HCT116 (cell line): ENCODE results near the gene CBX7. TPM values are rescaled to one million over a fixed set of nuclear protein-coding genes. Genes with fewer than 3 reads are reported as not detected.

Experiments used
- ATAC-seq: fragments of 200-7000 bp; cut with Tn5 transposase; 2 replicates; pipeline ENCODE4 v1.9.1; 2020; ENCODE audit warnings: mild to moderate bottlenecking, moderate library complexity
- BruUV-seq: library from RNA; stranded (reverse); fragments of 400-500 nt; replicated peaks from 2 replicates; lab custom pipeline; 2021; lab: Mats Ljungman, UMichigan
- CTCF ChIA-PET: fragments of 300-600 bp; sonication (Branson Sonifier 250); formaldehyde crosslinking; loops from one replicate; lab custom pipeline; 2021; ENCODE audit warnings: antibody characterized with exemption; lab: Charles Lee
- POLR2A ChIA-PET: fragments of 300-600, 350-600 bp; sonication (Branson Sonifier 250); formaldehyde crosslinking; loops from one replicate; lab custom pipeline; 2021; ENCODE audit warnings: antibody characterized with exemption; lab: Charles Lee
- RAD21 ChIA-PET, 2 experiments: fragments of 300-600 bp; sonication (Branson Sonifier 250); formaldehyde crosslinking; loops; one replicate each; lab custom pipeline; 2023; ENCODE audit warnings: low total read pairs in 2 of 2; ENCODE audit not compliant: uncharacterized antibody in 2 of 2, unreplicated experiment in 2 of 2, low non-redundant PET in 1 of 2; lab: Charles Lee
- DNase-seq: peaks from one replicate; pipeline ENCODE4 v3.0.0-alpha.2; 2010; ENCODE audit warnings: low read depth, low spot score
- H2AFZ ChIP-seq: fragments of 200-600 bp; shearing (Covaris generic), sonication (generic); 2 replicates; pipeline ENCODE4 v1.6.1; 2017; ENCODE audit warnings: low read depth, mixed run types, mixed read lengths, antibody characterized with exemption, low read length; ENCODE audit not compliant: poor library complexity, severe bottlenecking
- H3K27ac ChIP-seq: 2 replicates; pipeline ENCODE4 v1.5.1; 2012; ENCODE audit warnings: low read depth, low read length
- H3K27me3 ChIP-seq: fragments of 200-600 bp; sonication (generic); 2 replicates; pipeline ENCODE4 v1.6.1; 2016; ENCODE audit warnings: mixed run types, low read length, mixed read lengths; ENCODE audit not compliant: insufficient read depth
- H3K36me3 ChIP-seq, 2 experiments: fragments of 200-500 bp in 1 of 2; fragments of 200-600 bp in 1 of 2; sonication (Bioruptor generic) in 1 of 2; sonication (generic) in 1 of 2; 2 replicates each; pipeline versions ENCODE4 v1.5.1 to v1.6.1; 2014 to 2016; ENCODE audit warnings: low read length in 2 of 2, inconsistent platforms in 1 of 2, mixed read lengths in 1 of 2, mixed run types in 1 of 2; ENCODE audit not compliant: insufficient read depth in 2 of 2, control insufficient read depth in 1 of 2
- H3K4me1 ChIP-seq, 2 experiments: fragments of 200-600 bp in 1 of 2; sonication (generic) in 1 of 2; 2 replicates each; pipeline versions ENCODE4 v1.5.1 to v1.6.1; 2012 to 2017; ENCODE audit warnings: low read length in 2 of 2, inconsistent platforms in 1 of 2, mild to moderate bottlenecking in 1 of 2, mixed read lengths in 1 of 2, mixed run types in 1 of 2, moderate library complexity in 1 of 2; ENCODE audit not compliant: insufficient read depth in 2 of 2, control insufficient read depth in 1 of 2
- H3K4me2 ChIP-seq: fragments of 200-600 bp; sonication (generic); 2 replicates; pipeline ENCODE4 v1.6.1; 2017; ENCODE audit warnings: mixed run types, low read length, mixed read lengths
- H3K4me3 ChIP-seq, 2 experiments: fragments of 200-600 bp in 1 of 2; sonication (generic) in 1 of 2; replicated peaks in 1 of 2; 2 replicates each; pipeline ENCODE4 v1.5.1; 2011 to 2016; ENCODE audit warnings: low read length in 2 of 2, control low read depth in 1 of 2, low read depth in 1 of 2, mild to moderate bottlenecking in 1 of 2, mixed read lengths in 1 of 2, mixed run types in 1 of 2
- H3K79me2 ChIP-seq: fragments of 200-600 bp; sonication (generic); 2 replicates; pipeline ENCODE4 v1.6.1; 2017; ENCODE audit warnings: mild to moderate bottlenecking, mixed run types, low read length, moderate library complexity, mixed read lengths; ENCODE audit not compliant: insufficient read depth
- H3K9ac ChIP-seq: fragments of 200-600 bp; sonication (generic); 2 replicates; pipeline ENCODE4 v1.6.1; 2016; ENCODE audit warnings: low read length, mixed read lengths
- H3K9me2 ChIP-seq: fragments of 200-600 bp; sonication (generic), shearing (Covaris generic); 2 replicates; pipeline ENCODE4 v1.6.1; 2017; ENCODE audit warnings: mixed run types, mild to moderate bottlenecking, moderate library complexity; ENCODE audit not compliant: insufficient read depth
- H3K9me3 ChIP-seq, 2 experiments: fragments of 200-500 bp in 1 of 2; fragments of 200-600 bp in 1 of 2; sonication (Bioruptor generic) in 1 of 2; sonication (generic) in 1 of 2; 2 replicates each; pipeline ENCODE4 v1.6.1; 2014 to 2017; ENCODE audit warnings: low read length in 2 of 2, mixed read lengths in 2 of 2, inconsistent platforms in 1 of 2, low read depth in 1 of 2, mild to moderate bottlenecking in 1 of 2, mixed run types in 1 of 2, moderate library complexity in 1 of 2; ENCODE audit not compliant: control insufficient read depth in 1 of 2, insufficient read depth in 1 of 2
- H4K20me1 ChIP-seq: fragments of 200-600 bp; sonication (generic), shearing (Covaris generic); 2 replicates; pipeline ENCODE4 v1.6.1; 2017; ENCODE audit warnings: mixed run types, mild to moderate bottlenecking, moderate library complexity; ENCODE audit not compliant: insufficient read depth
- EGR1 ChIP-seq: IDR thresholded peaks from 2 replicates; pipeline ENCODE4 v1.6.1; 2012; ENCODE audit warnings: low read depth
- ELF1 ChIP-seq: IDR thresholded peaks from 2 replicates; pipeline ENCODE4 v1.6.1; 2012; ENCODE audit warnings: low read depth, borderline replicate concordance
- EZH2 ChIP-seq: fragments of 200-600 bp; sonication (generic); IDR thresholded peaks from 2 replicates; pipeline ENCODE4 v1.6.1; 2017; ENCODE audit warnings: antibody characterized with exemption, mixed run types
- FOSL1 ChIP-seq: IDR thresholded peaks from 2 replicates; pipeline ENCODE4 v1.6.1; 2012; ENCODE audit warnings: low read depth
- POLR2A ChIP-seq: IDR thresholded peaks from 2 replicates; pipeline ENCODE4 v1.7.0; 2011; ENCODE audit warnings: borderline replicate concordance; ENCODE audit not compliant: insufficient read depth, insufficient read length; ENCODE audit errors: extremely low read depth
- POLR2AphosphoS5 ChIP-seq: IDR thresholded peaks from 2 replicates; pipeline ENCODE4 v1.6.1; 2011; ENCODE audit warnings: mild to moderate bottlenecking, low read depth, low read length, moderate library complexity
- RAD21 ChIP-seq: IDR thresholded peaks from 2 replicates; pipeline ENCODE4 v1.6.1; 2012; ENCODE audit warnings: low read depth, mild to moderate bottlenecking
- SIN3A ChIP-seq: IDR thresholded peaks from 2 replicates; pipeline ENCODE4 v1.6.1; 2012; ENCODE audit warnings: low read depth
- SRF ChIP-seq: IDR thresholded peaks from 2 replicates; pipeline ENCODE4 v1.6.1; 2012; ENCODE audit warnings: low read depth
- TCF7L2 ChIP-seq: IDR thresholded peaks from 2 replicates; pipeline ENCODE4 v1.7.0; 2011; ENCODE audit warnings: borderline replicate concordance, inconsistent platforms; ENCODE audit not compliant: insufficient read depth, insufficient read length; ENCODE audit errors: extremely low read depth
- YY1 ChIP-seq: IDR thresholded peaks from 2 replicates; pipeline ENCODE4 v1.6.1; 2011; ENCODE audit warnings: low read length, low read depth, moderate library complexity, mild to moderate bottlenecking; ENCODE audit not compliant: insufficient replicate concordance; ENCODE audit errors: extremely low read depth
- ZFX ChIP-seq: fragments of 450-650 bp; IDR thresholded peaks from 2 replicates; pipeline ENCODE4 v1.6.1; 2017
- ZNF274 ChIP-seq: fragments of 200-500 bp; sonication (Bioruptor generic); IDR thresholded peaks from 2 replicates; pipeline ENCODE4 v1.6.1; 2014; ENCODE audit warnings: mild to moderate bottlenecking, low read depth, low read length, inconsistent platforms
- intact Hi-C: fragments of 100-400 bp; cut with micrococcal nuclease; formaldehyde crosslinking; loops from 2 replicates; pipeline ENCODE4 v1.10.0; 2022
- total RNA-seq: library from RNA; stranded (reverse); gene quantifications from one replicate; pipeline ENCODE4 v1.2.1, GENCODE V29; 2021; ENCODE audit not compliant: unreplicated experiment
- TF ChIP-seq, protein P1 (sequence below), 3 experiments: fragments of 200-600 bp in 1 of 3; sonication (generic) in 1 of 3; IDR thresholded peaks in 2 of 3; conservative IDR thresholded peaks in 1 of 3; 2 replicates each; pipeline ENCODE4 v1.5.1; 2012 to 2017; ENCODE audit warnings: low read depth in 2 of 3, low read length in 2 of 3, antibody characterized with exemption in 1 of 3, borderline replicate concordance in 1 of 3, control low read depth in 1 of 3, mild to moderate bottlenecking in 1 of 3, mixed read lengths in 1 of 3, mixed run types in 1 of 3, moderate library complexity in 1 of 3; ENCODE audit not compliant: insufficient read depth in 1 of 3
- TF ChIP-seq, protein P2 (sequence below): IDR thresholded peaks from 2 replicates; pipeline ENCODE4 v1.6.1; 2012
- TF ChIP-seq, protein P3 (sequence below): IDR thresholded peaks from 2 replicates; pipeline ENCODE4 v1.6.1; 2012
- TF ChIP-seq, protein P4 (sequence below): IDR thresholded peaks from 2 replicates; pipeline ENCODE4 v1.6.1; 2012; ENCODE audit warnings: low read depth

The CBX7 gene
- total RNA-seq, 1 experiment from 2014 or later: 20.1 TPM

DNA sequence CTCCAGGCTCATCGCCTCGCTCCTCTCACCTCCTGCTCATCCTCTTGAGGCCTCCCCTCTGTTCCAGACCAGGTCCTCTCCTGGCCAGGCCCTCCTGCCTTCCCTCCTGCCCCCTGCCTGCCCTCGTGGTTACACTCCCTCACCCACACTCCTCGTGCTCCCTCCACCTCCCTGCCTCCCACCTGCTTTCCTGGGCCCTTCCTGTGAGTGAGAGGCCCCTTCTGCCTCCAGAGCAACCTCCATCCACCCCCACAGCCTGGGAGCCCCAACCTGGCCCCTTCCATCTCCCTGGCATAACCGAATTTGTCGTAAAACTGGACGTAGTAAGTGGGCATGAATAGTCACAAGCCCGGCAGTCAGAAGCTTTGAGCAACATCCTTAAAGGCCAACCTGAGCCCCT, 70.9 kb downstream of the CBX7 start (continued):
- TF ChIP-seq, protein P1, sequence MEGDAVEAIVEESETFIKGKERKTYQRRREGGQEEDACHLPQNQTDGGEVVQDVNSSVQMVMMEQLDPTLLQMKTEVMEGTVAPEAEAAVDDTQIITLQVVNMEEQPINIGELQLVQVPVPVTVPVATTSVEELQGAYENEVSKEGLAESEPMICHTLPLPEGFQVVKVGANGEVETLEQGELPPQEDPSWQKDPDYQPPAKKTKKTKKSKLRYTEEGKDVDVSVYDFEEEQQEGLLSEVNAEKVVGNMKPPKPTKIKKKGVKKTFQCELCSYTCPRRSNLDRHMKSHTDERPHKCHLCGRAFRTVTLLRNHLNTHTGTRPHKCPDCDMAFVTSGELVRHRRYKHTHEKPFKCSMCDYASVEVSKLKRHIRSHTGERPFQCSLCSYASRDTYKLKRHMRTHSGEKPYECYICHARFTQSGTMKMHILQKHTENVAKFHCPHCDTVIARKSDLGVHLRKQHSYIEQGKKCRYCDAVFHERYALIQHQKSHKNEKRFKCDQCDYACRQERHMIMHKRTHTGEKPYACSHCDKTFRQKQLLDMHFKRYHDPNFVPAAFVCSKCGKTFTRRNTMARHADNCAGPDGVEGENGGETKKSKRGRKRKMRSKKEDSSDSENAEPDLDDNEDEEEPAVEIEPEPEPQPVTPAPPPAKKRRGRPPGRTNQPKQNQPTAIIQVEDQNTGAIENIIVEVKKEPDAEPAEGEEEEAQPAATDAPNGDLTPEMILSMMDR (IDR thresholded peaks at IDR 0.05 in 2 of 3, conservative IDR thresholded peaks at IDR 0.05 in 1 of 3; ENCODE audit: borderline replicate concordance in 1 of 3, insufficient read depth in 1 of 3, low read depth in 2 of 3, low read length in 2 of 3): no peak
- no peak for TF ChIP-seq ELF1
- TF ChIP-seq, protein P2, sequence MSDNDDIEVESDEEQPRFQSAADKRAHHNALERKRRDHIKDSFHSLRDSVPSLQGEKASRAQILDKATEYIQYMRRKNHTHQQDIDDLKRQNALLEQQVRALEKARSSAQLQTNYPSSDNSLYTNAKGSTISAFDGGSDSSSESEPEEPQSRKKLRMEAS: no peak

DNA sequence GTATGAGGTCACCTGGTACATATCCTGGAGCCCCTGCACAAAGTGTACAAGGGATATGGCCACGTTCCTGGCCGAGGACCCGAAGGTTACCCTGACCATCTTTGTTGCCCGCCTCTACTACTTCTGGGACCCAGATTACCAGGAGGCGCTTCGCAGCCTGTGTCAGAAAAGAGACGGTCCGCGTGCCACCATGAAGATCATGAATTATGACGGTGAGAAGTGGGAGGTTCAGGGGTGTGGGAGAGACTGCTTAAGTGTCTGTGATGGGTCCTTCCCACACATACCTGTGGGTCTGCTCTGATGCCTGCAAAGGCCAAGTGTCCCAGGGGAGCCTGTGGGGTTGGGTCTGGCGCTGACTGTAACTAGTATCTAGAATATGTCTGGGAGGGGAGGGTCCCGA, 71.5 kb downstream of the CBX7 start:
- Histone ChIP-seq H4K20me1 (no peaks in the 10 kb centered on the region), H3K9ac (no peak overlapping the region), H3K9me3 (no peaks in the 10 kb centered on the region), H3K4me3 (no peak overlapping the region), H3K27me3 (no peaks in the 10 kb centered on the region), H3K36me3 (no peaks in the 10 kb centered on the region), H3K79me2 (no peaks in the 10 kb centered on the region), H3K27ac (no peak overlapping the region), H3K4me2 (no peak overlapping the region), H2AFZ (no peak overlapping the region), H3K4me1 (no peaks in the 10 kb centered on the region), H3K9me2 (no peaks in the 10 kb centered on the region)
- ATAC-seq (no peak), DNase-seq (no peak)
- intact Hi-C loops: no loop called here
- TF ChIP-seq POLR2A (no peak), SIN3A (no peak), YY1 (no peak), ZFX (no peak), EZH2 (no peak), FOSL1 (no peak), TCF7L2 (no peak), ZNF274 (no peak), EGR1 (no peak), POLR2AphosphoS5 (no peak), SRF (no peak), RAD21 (no peak)
- TF ChIP-seq, protein P1 (IDR thresholded peaks at IDR 0.05 in 2 of 3, conservative IDR thresholded peaks at IDR 0.05 in 1 of 3; ENCODE audit: borderline replicate concordance in 1 of 3, insufficient read depth in 1 of 3, low read depth in 2 of 3, low read length in 2 of 3): no peak
- TF ChIP-seq, protein P3, sequence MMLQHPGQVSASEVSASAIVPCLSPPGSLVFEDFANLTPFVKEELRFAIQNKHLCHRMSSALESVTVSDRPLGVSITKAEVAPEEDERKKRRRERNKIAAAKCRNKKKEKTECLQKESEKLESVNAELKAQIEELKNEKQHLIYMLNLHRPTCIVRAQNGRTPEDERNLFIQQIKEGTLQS: no peak
- TF ChIP-seq, protein P4, sequence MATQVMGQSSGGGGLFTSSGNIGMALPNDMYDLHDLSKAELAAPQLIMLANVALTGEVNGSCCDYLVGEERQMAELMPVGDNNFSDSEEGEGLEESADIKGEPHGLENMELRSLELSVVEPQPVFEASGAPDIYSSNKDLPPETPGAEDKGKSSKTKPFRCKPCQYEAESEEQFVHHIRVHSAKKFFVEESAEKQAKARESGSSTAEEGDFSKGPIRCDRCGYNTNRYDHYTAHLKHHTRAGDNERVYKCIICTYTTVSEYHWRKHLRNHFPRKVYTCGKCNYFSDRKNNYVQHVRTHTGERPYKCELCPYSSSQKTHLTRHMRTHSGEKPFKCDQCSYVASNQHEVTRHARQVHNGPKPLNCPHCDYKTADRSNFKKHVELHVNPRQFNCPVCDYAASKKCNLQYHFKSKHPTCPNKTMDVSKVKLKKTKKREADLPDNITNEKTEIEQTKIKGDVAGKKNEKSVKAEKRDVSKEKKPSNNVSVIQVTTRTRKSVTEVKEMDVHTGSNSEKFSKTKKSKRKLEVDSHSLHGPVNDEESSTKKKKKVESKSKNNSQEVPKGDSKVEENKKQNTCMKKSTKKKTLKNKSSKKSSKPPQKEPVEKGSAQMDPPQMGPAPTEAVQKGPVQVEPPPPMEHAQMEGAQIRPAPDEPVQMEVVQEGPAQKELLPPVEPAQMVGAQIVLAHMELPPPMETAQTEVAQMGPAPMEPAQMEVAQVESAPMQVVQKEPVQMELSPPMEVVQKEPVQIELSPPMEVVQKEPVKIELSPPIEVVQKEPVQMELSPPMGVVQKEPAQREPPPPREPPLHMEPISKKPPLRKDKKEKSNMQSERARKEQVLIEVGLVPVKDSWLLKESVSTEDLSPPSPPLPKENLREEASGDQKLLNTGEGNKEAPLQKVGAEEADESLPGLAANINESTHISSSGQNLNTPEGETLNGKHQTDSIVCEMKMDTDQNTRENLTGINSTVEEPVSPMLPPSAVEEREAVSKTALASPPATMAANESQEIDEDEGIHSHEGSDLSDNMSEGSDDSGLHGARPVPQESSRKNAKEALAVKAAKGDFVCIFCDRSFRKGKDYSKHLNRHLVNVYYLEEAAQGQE: no peak
- no TSS peak for BruUV-seq
- RAD21 ChIA-PET: no interaction called here
- POLR2A ChIA-PET: no interaction called here
- CTCF ChIA-PET: no interaction called here
